DND-41 (cell line): ENCODE data around the gene MACROD1.

Experiments used
- ATAC-seq: fragments of 200-7000 bp; cut with Tn5 transposase; 3 replicates; pipeline ENCODE4 v1.9.1; 2021; ENCODE audit warnings: low read depth; ENCODE audit not compliant: insufficient read depth
- DNase-seq: peaks from one replicate; pipeline ENCODE4 v3.0.0-alpha.2; 2020
- H2AFZ ChIP-seq: 2 replicates; pipeline ENCODE4 v1.6.0; 2012; ENCODE audit warnings: low read depth, low read length
- H3K27ac ChIP-seq: 2 replicates; pipeline ENCODE4 v1.5.1; 2012; ENCODE audit warnings: low read length, inconsistent platforms
- H3K27me3 ChIP-seq: fragments of 200-600 bp; sonication (generic); 2 replicates; pipeline ENCODE4 v1.6.0; 2012; ENCODE audit warnings: low read length, mild to moderate bottlenecking, inconsistent platforms; ENCODE audit not compliant: insufficient read depth, poor library complexity
- H3K36me3 ChIP-seq: 2 replicates; pipeline ENCODE4 v1.5.1; 2012; ENCODE audit warnings: low read length, inconsistent platforms; ENCODE audit not compliant: insufficient read depth
- H3K4me1 ChIP-seq: 2 replicates; pipeline ENCODE4 v1.5.1; 2012; ENCODE audit warnings: mild to moderate bottlenecking, low read length; ENCODE audit not compliant: insufficient read depth
- H3K4me2 ChIP-seq: 2 replicates; pipeline ENCODE4 v1.6.0; 2012; ENCODE audit warnings: mild to moderate bottlenecking, moderate library complexity, low read length, inconsistent platforms; ENCODE audit not compliant: insufficient read depth
- H3K4me3 ChIP-seq, 2 experiments: fragments of 200-600 bp in 1 of 2; shearing (Covaris generic) in 1 of 2; 2 replicates each; pipeline ENCODE4 v1.5.1; 2012 to 2016; ENCODE audit warnings: inconsistent platforms in 2 of 2, low read length in 2 of 2, mild to moderate bottlenecking in 2 of 2, low read depth in 1 of 2, moderate library complexity in 1 of 2
- H3K79me2 ChIP-seq: 2 replicates; pipeline ENCODE4 v1.6.0; 2012; ENCODE audit warnings: low read length, inconsistent platforms; ENCODE audit not compliant: insufficient read depth
- H3K9ac ChIP-seq: 2 replicates; pipeline ENCODE4 v1.6.0; 2012; ENCODE audit warnings: low read depth, mild to moderate bottlenecking, inconsistent platforms, low read length, moderate library complexity
- H3K9me3 ChIP-seq: 2 replicates; pipeline ENCODE4 v1.5.1; 2012; ENCODE audit warnings: low read length, moderate library complexity, mild to moderate bottlenecking, inconsistent platforms; ENCODE audit not compliant: insufficient read depth, severe bottlenecking
- H4K20me1 ChIP-seq: 2 replicates; pipeline ENCODE4 v1.6.0; 2012; ENCODE audit warnings: low read length; ENCODE audit not compliant: insufficient read depth
- CTCF ChIP-seq: IDR thresholded peaks from 2 replicates; pipeline ENCODE4 v1.5.1; 2012; ENCODE audit warnings: borderline replicate concordance, low read length, moderate library complexity, mild to moderate bottlenecking; ENCODE audit not compliant: poor library complexity, severe bottlenecking; ENCODE audit errors: extremely low read depth
- EZH2 ChIP-seq: IDR thresholded peaks from 3 replicates; pipeline ENCODE4 v1.6.1; 2012; ENCODE audit warnings: borderline replicate concordance, low read depth, mild to moderate bottlenecking, moderate library complexity, low read length, inconsistent platforms; ENCODE audit not compliant: severe bottlenecking

MACROD1 gene

GRCh38 chr11:64072403-64072802 lies 93.5 kb downstream of the MACROD1 start:
- H3K27ac ChIP-seq, result no peak overlapping the region
- peaks cover 28% of the 10 kb centered on the region for H4K20me1 ChIP-seq
- no peaks in the 10 kb centered on the region for H3K36me3 ChIP-seq
- no peak overlapping the region for H3K4me2 ChIP-seq
- H3K27me3 ChIP-seq, result no peaks in the 10 kb centered on the region
- no peaks in the 10 kb centered on the region for H3K9me3 ChIP-seq
- H2AFZ ChIP-seq, result no peak overlapping the region
- no peak overlapping the region for H3K9ac ChIP-seq
- ATAC-seq (no peak), DNase-seq (no peak)
- no peak overlapping the region for H3K4me3 ChIP-seq
- TF ChIP-seq CTCF (no peak), EZH2 (no peak)
- H3K79me2 ChIP-seq, result no peaks in the 10 kb centered on the region
- H3K4me1 ChIP-seq, result no peaks in the 10 kb centered on the region

DNA sequence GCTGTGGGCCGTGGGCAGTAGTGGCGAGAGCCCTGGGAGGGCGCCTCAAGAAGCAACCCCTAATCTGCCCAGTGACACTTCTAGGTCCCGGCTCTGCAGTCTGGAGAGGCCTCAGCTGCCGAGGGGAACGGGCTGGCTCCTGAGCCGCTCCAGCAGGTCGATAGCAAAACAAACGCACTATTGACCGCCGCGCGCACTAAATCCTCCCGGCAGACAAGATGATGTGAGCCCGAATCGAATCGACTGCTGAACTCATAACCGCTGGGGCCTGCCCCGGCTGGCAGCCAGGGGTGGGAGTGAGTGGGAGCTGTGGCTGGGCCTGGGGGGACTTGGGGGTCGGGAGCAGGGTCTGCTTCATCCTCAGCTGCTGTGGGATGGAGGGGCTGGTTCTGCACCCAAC lies 94.1 kb downstream of the MACROD1 start:
- Histone ChIP-seq H3K27ac (no peak overlapping the region), H3K4me2 (no peak overlapping the region), H3K79me2 (no peaks in the 10 kb centered on the region), H3K9me3 (no peaks in the 10 kb centered on the region), H3K4me1 (no peaks in the 10 kb centered on the region), H3K27me3 (no peaks in the 10 kb centered on the region), H2AFZ (no peak overlapping the region), H3K36me3 (no peaks in the 10 kb centered on the region), H3K4me3 (no peak overlapping the region), H3K9ac (no peak overlapping the region), H4K20me1 (peaks cover 25% of the 10 kb centered on the region)
- TF ChIP-seq EZH2, result no peak
- no peak for TF ChIP-seq CTCF
- ATAC-seq (no peak), DNase-seq (no peak)

DNA sequence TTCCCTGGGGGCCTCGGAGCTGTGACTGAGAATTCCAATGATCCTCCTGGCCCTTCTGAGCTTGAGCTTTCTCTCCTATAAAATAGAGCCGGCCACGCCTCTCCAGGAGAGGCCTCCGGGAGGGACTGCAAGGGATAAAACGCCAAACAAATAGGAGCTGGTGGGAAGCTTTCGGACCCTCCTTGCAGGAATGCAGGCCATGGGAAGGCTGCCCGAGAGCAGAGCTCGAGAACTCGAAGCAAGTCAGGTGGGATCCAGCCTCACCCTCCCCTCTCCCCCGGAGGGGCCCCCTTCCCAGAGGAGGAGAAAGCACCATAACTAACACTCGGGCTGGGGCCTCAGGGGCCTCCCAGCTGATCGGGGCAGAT lies 95.6 kb downstream of the MACROD1 start:
- Histone ChIP-seq H4K20me1 (peaks cover 22% of the 10 kb centered on the region), H3K4me3 (no peak overlapping the region), H3K4me2 (no peak overlapping the region), H3K79me2 (no peaks in the 10 kb centered on the region), H3K9ac (no peak overlapping the region), H3K27ac (no peak overlapping the region), H3K4me1 (no peaks in the 10 kb centered on the region), H3K9me3 (no peaks in the 10 kb centered on the region), H3K27me3 (no peaks in the 10 kb centered on the region), H3K36me3 (no peaks in the 10 kb centered on the region), H2AFZ (no peak overlapping the region)
- TF ChIP-seq EZH2, result no peak
- no peak for TF ChIP-seq CTCF
- ATAC-seq (no peak), DNase-seq (no peak)
